Stomach (tissue), 4 donors: ENCODE results near the gene ETV6.

Experiments used
- EP300 ChIP-seq: sonication (generic); formaldehyde crosslinking; IDR thresholded peaks from one replicate; pipeline ENCODE4 v1.6.1; 2017; ENCODE audit warnings: antibody characterized with exemption
- POLR2A ChIP-seq, 4 donors: fragments of 450-650 bp; IDR thresholded peaks; one replicate each; pipeline ENCODE4 v1.6.1; 2016; ENCODE audit warnings: antibody characterized with exemption in 4 of 4, control low read depth in 2 of 4, mild to moderate bottlenecking in 1 of 4, moderate library complexity in 1 of 4
- POLR2AphosphoS5 ChIP-seq, 3 donors: sonication (generic); formaldehyde crosslinking; IDR thresholded peaks; one replicate each; pipeline ENCODE4 v1.6.1; 2016; ENCODE audit warnings: antibody characterized with exemption in 3 of 3
- TF ChIP-seq, protein P1 (sequence below), 7 experiments: fragments of 450-650 bp in 4 of 7; fragments of 200-600 bp in 3 of 7; sonication (generic) in 3 of 7; IDR thresholded peaks; one replicate each; pipeline ENCODE4 v1.5.1; 2016 to 2019; ENCODE audit warnings: antibody characterized with exemption in 7 of 7, control low read depth in 2 of 7, mild to moderate bottlenecking in 1 of 7

DNA sequence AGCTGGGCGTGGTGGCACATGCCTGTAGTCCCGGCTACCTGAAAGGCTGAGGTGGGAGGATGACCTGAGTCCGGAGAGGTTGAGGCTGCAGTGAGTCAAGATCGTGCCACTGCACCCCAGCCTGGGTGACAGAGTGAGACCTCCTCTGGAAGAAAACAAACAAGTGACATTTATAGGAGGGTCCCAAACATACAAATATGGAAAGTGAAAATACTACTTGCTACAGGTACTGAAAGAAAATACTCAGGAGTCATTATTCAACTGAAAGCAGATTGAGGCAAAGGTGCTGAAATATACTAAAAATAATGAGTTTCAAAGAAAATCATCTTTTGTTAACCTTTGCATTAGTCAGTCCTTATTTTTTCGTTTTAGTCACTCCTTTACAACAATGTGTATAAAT is 53.5 kb downstream of the ETV6 start:
- TF ChIP-seq POLR2AphosphoS5 (IDR thresholded peaks at IDR 0.05) (no peak), POLR2A (IDR thresholded peaks at IDR 0.05) (no peak), EP300 (no peak)
- TF ChIP-seq, protein P1, sequence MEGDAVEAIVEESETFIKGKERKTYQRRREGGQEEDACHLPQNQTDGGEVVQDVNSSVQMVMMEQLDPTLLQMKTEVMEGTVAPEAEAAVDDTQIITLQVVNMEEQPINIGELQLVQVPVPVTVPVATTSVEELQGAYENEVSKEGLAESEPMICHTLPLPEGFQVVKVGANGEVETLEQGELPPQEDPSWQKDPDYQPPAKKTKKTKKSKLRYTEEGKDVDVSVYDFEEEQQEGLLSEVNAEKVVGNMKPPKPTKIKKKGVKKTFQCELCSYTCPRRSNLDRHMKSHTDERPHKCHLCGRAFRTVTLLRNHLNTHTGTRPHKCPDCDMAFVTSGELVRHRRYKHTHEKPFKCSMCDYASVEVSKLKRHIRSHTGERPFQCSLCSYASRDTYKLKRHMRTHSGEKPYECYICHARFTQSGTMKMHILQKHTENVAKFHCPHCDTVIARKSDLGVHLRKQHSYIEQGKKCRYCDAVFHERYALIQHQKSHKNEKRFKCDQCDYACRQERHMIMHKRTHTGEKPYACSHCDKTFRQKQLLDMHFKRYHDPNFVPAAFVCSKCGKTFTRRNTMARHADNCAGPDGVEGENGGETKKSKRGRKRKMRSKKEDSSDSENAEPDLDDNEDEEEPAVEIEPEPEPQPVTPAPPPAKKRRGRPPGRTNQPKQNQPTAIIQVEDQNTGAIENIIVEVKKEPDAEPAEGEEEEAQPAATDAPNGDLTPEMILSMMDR (IDR thresholded peaks at IDR 0.05): no peak
